Lower lobe of right lung (tissue), 2 donors: ENCODE measurements around the gene CALM1. TPM values are rescaled to one million over a fixed set of nuclear protein-coding genes. Genes with fewer than 3 reads are reported as not detected.

ENCODE experiments used
- ATAC-seq, 2 donors: fragments of 200-7000 bp; cut with Tn5 transposase; one replicate each; pipeline ENCODE4 v1.9.1; 2020 to 2022; ENCODE audit warnings: mild to moderate bottlenecking in 2 of 2, moderate library complexity in 2 of 2
- DNase-seq: peaks from one replicate; pipeline ENCODE4 v3.0.0-alpha.2; 2020
- H3K27ac ChIP-seq: fragments of 200-600 bp; one replicate; pipeline ENCODE4 v1.8.0; 2022
- H3K27me3 ChIP-seq: fragments of 200-600 bp; one replicate; pipeline ENCODE4 v1.8.0; 2022; ENCODE audit warnings: low read depth
- H3K36me3 ChIP-seq: fragments of 200-600 bp; one replicate; pipeline ENCODE4 v1.8.0; 2022; ENCODE audit warnings: mild to moderate bottlenecking
- H3K4me1 ChIP-seq: fragments of 200-600 bp; one replicate; pipeline ENCODE4 v1.8.0; 2022
- H3K4me3 ChIP-seq: fragments of 200-600 bp; one replicate; pipeline ENCODE4 v1.8.0; 2022; ENCODE audit warnings: mild to moderate bottlenecking
- H3K9me3 ChIP-seq: fragments of 200-600 bp; one replicate; pipeline ENCODE4 v1.8.0; 2022
- CTCF ChIP-seq: fragments of 200-600 bp; IDR thresholded peaks from one replicate; pipeline ENCODE4 v1.8.0; 2022; ENCODE audit warnings: antibody characterized with exemption, mild to moderate bottlenecking
- intact Hi-C: fragments of 100-400 bp; cut with DNase I; formaldehyde crosslinking; loops from one replicate; pipeline ENCODE4 v1.11.0; 2022
- total RNA-seq: library from RNA; stranded (reverse); fragmentation: NEBNext Ultra II Directional; extraction: Animal tissue kit (Norgen Biotek cat#: 25700); gene quantifications from one replicate; pipeline ENCODE4 v1.2.1, GENCODE V29; 2021
- donor health status: DM: no; HTN: yes; CAD: no; lungs with severe emphysema.

The CALM1 gene
- total RNA-seq, 1 donor from 2014 or later: 518 TPM

GRCh38 chr14:90429236-90429635, 32.4 kb downstream of the CALM1 start:
- H3K4me1 ChIP-seq: peaks cover 22% of the 10 kb centered on the region
- TF ChIP-seq CTCF: no peak
- no peak overlapping the region for H3K27ac ChIP-seq
- intact Hi-C loops: no loop called here
- DNase-seq (no peak), ATAC-seq (no peak)
- H3K9me3 ChIP-seq: no peaks in the 10 kb centered on the region
- no peak overlapping the region for H3K4me3 ChIP-seq
- no peaks in the 10 kb centered on the region for H3K36me3 ChIP-seq
- no peaks in the 10 kb centered on the region for H3K27me3 ChIP-seq

- H3K36me3 ChIP-seq: no peaks in the 10 kb centered on the region
- H3K9me3 ChIP-seq: no peaks in the 10 kb centered on the region
- ATAC-seq (no peak), DNase-seq (no peak)
- no peak overlapping the region for H3K27ac ChIP-seq
- intact Hi-C loops: no loop called here
- no peak overlapping the region for H3K4me3 ChIP-seq
- TF ChIP-seq CTCF: no peak
- H3K27me3 ChIP-seq: no peaks in the 10 kb centered on the region
- H3K4me1 ChIP-seq: peaks cover 22% of the 10 kb centered on the region
Measured at GRCh38 chr14:90429754-90430153, 32.9 kb downstream of the CALM1 start.

- ATAC-seq (no peak), DNase-seq (no peak)
- intact Hi-C loops: no loop called here
- TF ChIP-seq CTCF: no peak
- Histone ChIP-seq H3K36me3 (no peaks in the 10 kb centered on the region), H3K4me1 (no peaks in the 10 kb centered on the region), H3K27ac (no peak overlapping the region), H3K4me3 (no peak overlapping the region), H3K9me3 (no peaks in the 10 kb centered on the region), H3K27me3 (no peaks in the 10 kb centered on the region)
Measured at GRCh38 chr14:90434370-90435020, 37.7 kb downstream of the CALM1 start.

- no peak for ATAC-seq
- intact Hi-C loops: no loop called here
- no peaks in the 10 kb centered on the region for H3K9me3 ChIP-seq
Measured at GRCh38 chr14:90438841-90439240, 42.0 kb downstream of the CALM1 start.

GRCh38 chr14:90440021-90440451, 43.2 kb downstream of the CALM1 start:
- ATAC-seq: no peak
- no peak for DNase-seq
- no peak overlapping the region for H3K4me3 ChIP-seq
- no peaks in the 10 kb centered on the region for H3K9me3 ChIP-seq
- no peak overlapping the region for H3K27ac ChIP-seq
- intact Hi-C loops: no loop called here
- no peak for TF ChIP-seq CTCF
- no peaks in the 10 kb centered on the region for H3K36me3 ChIP-seq
- H3K27me3 ChIP-seq: no peaks in the 10 kb centered on the region
- H3K4me1 ChIP-seq: peaks cover 5% of the 10 kb centered on the region

More at GRCh38 chr14:90438841-90439240, 42.0 kb downstream of the CALM1 start:
- Histone ChIP-seq H3K36me3 (no peaks in the 10 kb centered on the region), H3K4me3 (no peak overlapping the region), H3K27ac (no peak overlapping the region), H3K27me3 (no peaks in the 10 kb centered on the region), H3K4me1 (peaks cover 5% of the 10 kb centered on the region)
- DNase-seq: no peak
- TF ChIP-seq CTCF: no peak
